HCT116 (cell line): ENCODE results near the gene RNF180. TPM values are rescaled to one million over a fixed set of nuclear protein-coding genes. Genes with fewer than 3 reads are reported as not detected.

Experiments
- ATAC-seq: fragments of 200-7000 bp; cut with Tn5 transposase; 2 replicates; pipeline ENCODE4 v1.9.1; 2020; ENCODE audit warnings: mild to moderate bottlenecking, moderate library complexity
- BruUV-seq: library from RNA; stranded (reverse); fragments of 400-500 nt; replicated peaks from 2 replicates; lab custom pipeline; 2021; lab: Mats Ljungman, UMichigan
- CTCF ChIA-PET: fragments of 300-600 bp; sonication (Branson Sonifier 250); formaldehyde crosslinking; loops from one replicate; lab custom pipeline; 2021; ENCODE audit warnings: antibody characterized with exemption; lab: Charles Lee
- POLR2A ChIA-PET: fragments of 300-600, 350-600 bp; sonication (Branson Sonifier 250); formaldehyde crosslinking; loops from one replicate; lab custom pipeline; 2021; ENCODE audit warnings: antibody characterized with exemption; lab: Charles Lee
- RAD21 ChIA-PET, 2 experiments: fragments of 300-600 bp; sonication (Branson Sonifier 250); formaldehyde crosslinking; loops; one replicate each; lab custom pipeline; 2023; ENCODE audit warnings: low total read pairs in 2 of 2; ENCODE audit not compliant: uncharacterized antibody in 2 of 2, unreplicated experiment in 2 of 2, low non-redundant PET in 1 of 2; lab: Charles Lee
- DNase-seq: peaks from one replicate; pipeline ENCODE4 v3.0.0-alpha.2; 2010; ENCODE audit warnings: low read depth, low spot score
- H2AFZ ChIP-seq: fragments of 200-600 bp; shearing (Covaris generic), sonication (generic); 2 replicates; pipeline ENCODE4 v1.6.1; 2017; ENCODE audit warnings: low read depth, mixed run types, mixed read lengths, antibody characterized with exemption, low read length; ENCODE audit not compliant: poor library complexity, severe bottlenecking
- H3K27ac ChIP-seq: 2 replicates; pipeline ENCODE4 v1.5.1; 2012; ENCODE audit warnings: low read depth, low read length
- H3K27me3 ChIP-seq: fragments of 200-600 bp; sonication (generic); 2 replicates; pipeline ENCODE4 v1.6.1; 2016; ENCODE audit warnings: mixed run types, low read length, mixed read lengths; ENCODE audit not compliant: insufficient read depth
- H3K36me3 ChIP-seq, 2 experiments: fragments of 200-500 bp in 1 of 2; fragments of 200-600 bp in 1 of 2; sonication (Bioruptor generic) in 1 of 2; sonication (generic) in 1 of 2; 2 replicates each; pipeline versions ENCODE4 v1.5.1 to v1.6.1; 2014 to 2016; ENCODE audit warnings: low read length in 2 of 2, inconsistent platforms in 1 of 2, mixed read lengths in 1 of 2, mixed run types in 1 of 2; ENCODE audit not compliant: insufficient read depth in 2 of 2, control insufficient read depth in 1 of 2
- H3K4me1 ChIP-seq, 2 experiments: fragments of 200-600 bp in 1 of 2; sonication (generic) in 1 of 2; 2 replicates each; pipeline versions ENCODE4 v1.5.1 to v1.6.1; 2012 to 2017; ENCODE audit warnings: low read length in 2 of 2, inconsistent platforms in 1 of 2, mild to moderate bottlenecking in 1 of 2, mixed read lengths in 1 of 2, mixed run types in 1 of 2, moderate library complexity in 1 of 2; ENCODE audit not compliant: insufficient read depth in 2 of 2, control insufficient read depth in 1 of 2
- H3K4me2 ChIP-seq: fragments of 200-600 bp; sonication (generic); 2 replicates; pipeline ENCODE4 v1.6.1; 2017; ENCODE audit warnings: mixed run types, low read length, mixed read lengths
- H3K4me3 ChIP-seq, 2 experiments: fragments of 200-600 bp in 1 of 2; sonication (generic) in 1 of 2; replicated peaks in 1 of 2; 2 replicates each; pipeline ENCODE4 v1.5.1; 2011 to 2016; ENCODE audit warnings: low read length in 2 of 2, control low read depth in 1 of 2, low read depth in 1 of 2, mild to moderate bottlenecking in 1 of 2, mixed read lengths in 1 of 2, mixed run types in 1 of 2
- H3K79me2 ChIP-seq: fragments of 200-600 bp; sonication (generic); 2 replicates; pipeline ENCODE4 v1.6.1; 2017; ENCODE audit warnings: mild to moderate bottlenecking, mixed run types, low read length, moderate library complexity, mixed read lengths; ENCODE audit not compliant: insufficient read depth
- H3K9ac ChIP-seq: fragments of 200-600 bp; sonication (generic); 2 replicates; pipeline ENCODE4 v1.6.1; 2016; ENCODE audit warnings: low read length, mixed read lengths
- H3K9me2 ChIP-seq: fragments of 200-600 bp; sonication (generic), shearing (Covaris generic); 2 replicates; pipeline ENCODE4 v1.6.1; 2017; ENCODE audit warnings: mixed run types, mild to moderate bottlenecking, moderate library complexity; ENCODE audit not compliant: insufficient read depth
- H3K9me3 ChIP-seq, 2 experiments: fragments of 200-500 bp in 1 of 2; fragments of 200-600 bp in 1 of 2; sonication (Bioruptor generic) in 1 of 2; sonication (generic) in 1 of 2; 2 replicates each; pipeline ENCODE4 v1.6.1; 2014 to 2017; ENCODE audit warnings: low read length in 2 of 2, mixed read lengths in 2 of 2, inconsistent platforms in 1 of 2, low read depth in 1 of 2, mild to moderate bottlenecking in 1 of 2, mixed run types in 1 of 2, moderate library complexity in 1 of 2; ENCODE audit not compliant: control insufficient read depth in 1 of 2, insufficient read depth in 1 of 2
- H4K20me1 ChIP-seq: fragments of 200-600 bp; sonication (generic), shearing (Covaris generic); 2 replicates; pipeline ENCODE4 v1.6.1; 2017; ENCODE audit warnings: mixed run types, mild to moderate bottlenecking, moderate library complexity; ENCODE audit not compliant: insufficient read depth
- ATF3 ChIP-seq: IDR thresholded peaks from 2 replicates; pipeline ENCODE4 v1.6.1; 2012
- CBX3 ChIP-seq: IDR thresholded peaks from 2 replicates; pipeline ENCODE4 v1.6.1; 2012; ENCODE audit warnings: low read depth
- CEBPB ChIP-seq: IDR thresholded peaks from 2 replicates; pipeline ENCODE4 v1.6.1; 2012; ENCODE audit warnings: low read depth
- EGR1 ChIP-seq: IDR thresholded peaks from 2 replicates; pipeline ENCODE4 v1.6.1; 2012; ENCODE audit warnings: low read depth
- ELF1 ChIP-seq: IDR thresholded peaks from 2 replicates; pipeline ENCODE4 v1.6.1; 2012; ENCODE audit warnings: low read depth, borderline replicate concordance
- EZH2 ChIP-seq: fragments of 200-600 bp; sonication (generic); IDR thresholded peaks from 2 replicates; pipeline ENCODE4 v1.6.1; 2017; ENCODE audit warnings: antibody characterized with exemption, mixed run types
- EZH2phosphoT487 ChIP-seq: fragments of 200-600 bp; IDR thresholded peaks from 2 replicates; pipeline ENCODE4 v1.6.1; 2018; ENCODE audit warnings: antibody characterized with exemption, borderline replicate concordance
- MAX ChIP-seq: IDR thresholded peaks from 2 replicates; pipeline ENCODE4 v1.6.1; 2012
- POLR2AphosphoS5 ChIP-seq: IDR thresholded peaks from 2 replicates; pipeline ENCODE4 v1.6.1; 2011; ENCODE audit warnings: mild to moderate bottlenecking, low read depth, low read length, moderate library complexity
- REST ChIP-seq: IDR thresholded peaks from 2 replicates; pipeline ENCODE4 v1.6.1; 2012; ENCODE audit warnings: low read depth
- SP1 ChIP-seq: IDR thresholded peaks from 2 replicates; pipeline ENCODE4 v1.6.1; 2012; ENCODE audit warnings: low read depth
- TCF7L2 ChIP-seq: IDR thresholded peaks from 2 replicates; pipeline ENCODE4 v1.7.0; 2011; ENCODE audit warnings: borderline replicate concordance, inconsistent platforms; ENCODE audit not compliant: insufficient read depth, insufficient read length; ENCODE audit errors: extremely low read depth
- YY1 ChIP-seq: IDR thresholded peaks from 2 replicates; pipeline ENCODE4 v1.6.1; 2011; ENCODE audit warnings: low read length, low read depth, moderate library complexity, mild to moderate bottlenecking; ENCODE audit not compliant: insufficient replicate concordance; ENCODE audit errors: extremely low read depth
- ZBTB33 ChIP-seq: IDR thresholded peaks from 2 replicates; pipeline ENCODE4 v1.6.1; 2011; ENCODE audit warnings: mild to moderate bottlenecking, low read length, moderate library complexity; ENCODE audit not compliant: insufficient replicate concordance; ENCODE audit errors: extremely low read depth
- ZFX ChIP-seq: fragments of 450-650 bp; IDR thresholded peaks from 2 replicates; pipeline ENCODE4 v1.6.1; 2017
- ZNF274 ChIP-seq: fragments of 200-500 bp; sonication (Bioruptor generic); IDR thresholded peaks from 2 replicates; pipeline ENCODE4 v1.6.1; 2014; ENCODE audit warnings: mild to moderate bottlenecking, low read depth, low read length, inconsistent platforms
- intact Hi-C: fragments of 100-400 bp; cut with micrococcal nuclease; formaldehyde crosslinking; loops from 2 replicates; pipeline ENCODE4 v1.10.0; 2022
- total RNA-seq: library from RNA; stranded (reverse); gene quantifications from one replicate; pipeline ENCODE4 v1.2.1, GENCODE V29; 2021; ENCODE audit not compliant: unreplicated experiment

RNF180 gene
- total RNA-seq, 1 experiment from 2014 or later: not detected

- no peak for TF ChIP-seq YY1
- no peak for TF ChIP-seq MAX
- no peak for TF ChIP-seq TCF7L2
- TF ChIP-seq CBX3: no peak
- no peak for TF ChIP-seq ZNF274
- no peak for TF ChIP-seq ZFX
- TF ChIP-seq, all 23 proteins: peak for 0
Measured at GRCh38 chr5:64201996-64202395, 36.4 kb downstream of the RNF180 start (continued).

- H3K79me2 ChIP-seq: no peaks in the 10 kb centered on the region
- H3K9me3 ChIP-seq: no peaks in the 10 kb centered on the region
- ChIA-PET POLR2A (no interaction called here), RAD21 (no interaction called here), CTCF (interaction anchor here (3.2 kb wide), 1 partner anchor 59 kb away, joined by 11 read pairs; no protein-coding TSS in a partner anchor)
- H3K9me2 ChIP-seq: no peaks in the 10 kb centered on the region
- no peak for DNase-seq
- ATAC-seq: no peak
- H4K20me1 ChIP-seq: no peaks in the 10 kb centered on the region
- no peak overlapping the region for H3K4me3 ChIP-seq
- BruUV-seq: no TSS peak
- H3K4me1 ChIP-seq: no peaks in the 10 kb centered on the region
- H3K9ac ChIP-seq: no peak overlapping the region
- no peaks in the 10 kb centered on the region for H3K36me3 ChIP-seq
- intact Hi-C loops: loop anchor here (5.0 kb wide), 1 partner anchor 1764 kb away; no protein-coding TSS in a partner anchor
- H3K4me2 ChIP-seq: no peak overlapping the region
- no peak overlapping the region for H2AFZ ChIP-seq
- no peaks in the 10 kb centered on the region for H3K27me3 ChIP-seq
- no peak overlapping the region for H3K27ac ChIP-seq
- TF ChIP-seq CBX3 (no peak), POLR2AphosphoS5 (no peak), ELF1 (no peak), EZH2phosphoT487 (no peak), CEBPB (no peak), SP1 (no peak), ZFX (no peak), EGR1 (no peak), REST (no peak), TCF7L2 (no peak), EZH2 (no peak), ZNF274 (no peak), YY1 (no peak), ZBTB33 (no peak), MAX (no peak), ATF3 (no peak)
Measured at GRCh38 chr5:64206653-64207052, 41.0 kb downstream of the RNF180 start.
